ENCODE data around the gene HNF1A. TPM values are rescaled to one million over a fixed set of nuclear protein-coding genes. Genes with fewer than 3 reads are reported as not detected.

Gene HNF1A
- total and polyA plus RNA-seq, 3 experiments from 2014 or later, result not detected

- Histone ChIP-seq H3K4me3 (ENCODE audit: low read length) (no peak overlapping the region), H3K4me1 (ENCODE audit: insufficient read depth, low read length) (peaks cover 6% of the 10 kb centered on the region), H3K9me3 (ENCODE audit: low read length) (no peaks in the 10 kb centered on the region), H3K27ac (ENCODE audit: low read depth, low read length) (no peak overlapping the region), H3K36me3 (ENCODE audit: insufficient read depth, low read length) (peaks cover 24% of the 10 kb centered on the region), H3K27me3 (ENCODE audit: insufficient read depth, low read length, poor library complexity, severe bottlenecking) (no peaks in the 10 kb centered on the region)
- Mint-ChIP-seq H3K9me3 (no peaks in the 10 kb centered on the region), H3K27me3 (no peaks in the 10 kb centered on the region), H3K4me1 (peaks cover 12 to 24% (median 22%) of the 10 kb centered on the region in 3 donors), H3K4me3 (no peak overlapping the region), H3K36me3 (peaks cover 7 to 71% (median 12%) of the 10 kb centered on the region in 3 donors), H3K27ac (peak overlapping the region in 2 of 8 donors; percentile 7 to 63)
- ChIA-PET CTCF (interaction anchor here (1.0 kb wide), 1 partner anchor 50 kb away, joined by 4 read pairs; no protein-coding TSS in a partner anchor), POLR2A (no interaction called here)
- no peak for DNase-seq
These were observed 32.5 kb downstream of the HNF1A start for GRCh38 chr12:121010860-121011259.

- H3K27me3 Mint-ChIP-seq, result no peaks in the 10 kb centered on the region
- peaks cover 11% of the 10 kb centered on the region for H3K4me1 ChIP-seq (ENCODE audit: insufficient read depth, low read length)
- no peaks in the 10 kb centered on the region for H3K9me3 ChIP-seq (ENCODE audit: low read length)
- no peaks in the 10 kb centered on the region for H3K9me3 Mint-ChIP-seq
- H3K4me1 Mint-ChIP-seq, result peaks cover 18 to 32% (median 30%) of the 10 kb centered on the region in 3 donors
- no peak overlapping the region for H3K4me3 ChIP-seq (ENCODE audit: low read length)
- H3K27ac Mint-ChIP-seq, result peak overlapping the region in 1 of 8 donors; percentile 19
- H3K36me3 Mint-ChIP-seq, result peaks cover 6 to 68% (median 12%) of the 10 kb centered on the region in 3 donors
- no peak overlapping the region for H3K27ac ChIP-seq (ENCODE audit: low read depth, low read length)
- H3K4me3 Mint-ChIP-seq, result peak overlapping the region in 1 of 7 donors; percentile 61
- ChIA-PET CTCF (no interaction called here), POLR2A (no interaction called here)
- peaks cover 24% of the 10 kb centered on the region for H3K36me3 ChIP-seq (ENCODE audit: insufficient read depth, low read length)
- DNase-seq, result no peak
- no peaks in the 10 kb centered on the region for H3K27me3 ChIP-seq (ENCODE audit: insufficient read depth, low read length, poor library complexity, severe bottlenecking)
These were observed 33.5 kb downstream of the HNF1A start for GRCh38 chr12:121011820-121012219.

GRCh38 chr12:121013715-121014114, 35.4 kb downstream of the HNF1A start:
- peaks cover 11% of the 10 kb centered on the region for H3K4me1 ChIP-seq (ENCODE audit: insufficient read depth, low read length)
- H3K27me3 Mint-ChIP-seq, result no peaks in the 10 kb centered on the region
- H3K36me3 ChIP-seq (ENCODE audit: insufficient read depth, low read length), result peaks cover 19% of the 10 kb centered on the region
- ChIA-PET CTCF (interaction anchor here (0.6 to 2.6 kb wide), 3 partner anchors 46 to 1247 kb away, joined by 3 to 10 read pairs (median 4); no protein-coding TSS in a partner anchor), POLR2A (interaction anchor here (1.1 kb wide), 1 partner anchor 25 kb away, joined by 3 read pairs; the partner anchor contains the start of gene OASL)
- no peak overlapping the region for H3K27ac ChIP-seq (ENCODE audit: low read depth, low read length)
- H3K4me3 Mint-ChIP-seq, result peak overlapping the region in 3 of 7 donors; percentile 27 to 54 (median 27)
- H3K27ac Mint-ChIP-seq, result peak overlapping the region in 1 of 8 donors; percentile 70
- no peaks in the 10 kb centered on the region for H3K27me3 ChIP-seq (ENCODE audit: insufficient read depth, low read length, poor library complexity, severe bottlenecking)
- peaks cover 3 to 49% (median 12%) of the 10 kb centered on the region in 3 donors for H3K36me3 Mint-ChIP-seq
- no peaks in the 10 kb centered on the region for H3K9me3 ChIP-seq (ENCODE audit: low read length)
- DNase-seq, result no peak
- H3K4me3 ChIP-seq (ENCODE audit: low read length), result no peak overlapping the region
- H3K9me3 Mint-ChIP-seq, result no peaks in the 10 kb centered on the region
- H3K4me1 Mint-ChIP-seq, result peaks cover 21 to 32% (median 30%) of the 10 kb centered on the region in 3 donors

- peak; percentile 85 to 94 (median 85) for DNase-seq
- no peaks in the 10 kb centered on the region for H3K9me3 ChIP-seq (ENCODE audit: low read length)
- no peaks in the 10 kb centered on the region for H3K27me3 ChIP-seq (ENCODE audit: insufficient read depth, low read length, poor library complexity, severe bottlenecking)
- H3K4me3 Mint-ChIP-seq, result peak within 1 kb of the TSS; percentile 90 to 98 (median 96)
- H3K27ac ChIP-seq (ENCODE audit: low read depth, low read length), result peak within 1 kb of the TSS; percentile 69
- H3K4me3 ChIP-seq (ENCODE audit: low read length), result peak within 1 kb of the TSS; percentile 81
- ChIA-PET POLR2A (no interaction called here), CTCF (interaction anchor here (1.3 to 3.6 kb wide), 2 partner anchors 21 to 44 kb away, joined by 4 to 12 read pairs; no protein-coding TSS in a partner anchor)
- H3K36me3 Mint-ChIP-seq, result peaks cover 9 to 42% (median 9%) of the 10 kb centered on the region in 3 donors
- no peaks in the 10 kb centered on the region for H3K27me3 Mint-ChIP-seq
- H3K4me1 Mint-ChIP-seq, result peaks cover 21 to 32% (median 30%) of the 10 kb centered on the region in 3 donors
- H3K4me1 ChIP-seq (ENCODE audit: insufficient read depth, low read length), result peaks cover 11% of the 10 kb centered on the region
- peak within 1 kb of the TSS; percentile 76 to 100 (median 96) for H3K27ac Mint-ChIP-seq
- peaks cover 6% of the 10 kb centered on the region for H3K36me3 ChIP-seq (ENCODE audit: insufficient read depth, low read length)
- no peaks in the 10 kb centered on the region for H3K9me3 Mint-ChIP-seq
These were observed 37.8 kb downstream of the HNF1A start, which contains the start of gene C12orf43 for GRCh38 chr12:121015825-121016766. Gene C12orf43 (minus strand): TSS chr12:121016487. CDS start chr12:121016474, 13 bp downstream.

- ChIA-PET CTCF (interaction anchor here (3.6 kb wide), 1 partner anchor 42 kb away, joined by 12 read pairs; no protein-coding TSS in a partner anchor), POLR2A (no interaction called here)
- peaks cover 0 to 39% (median 11%) of the 10 kb centered on the region in 3 donors for H3K36me3 Mint-ChIP-seq
- H3K27ac Mint-ChIP-seq, result peak overlapping the region in 1 of 8 donors; percentile 24
- H3K9me3 Mint-ChIP-seq, result no peaks in the 10 kb centered on the region
- Histone ChIP-seq H3K36me3 (ENCODE audit: insufficient read depth, low read length) (no peaks in the 10 kb centered on the region), H3K27me3 (ENCODE audit: insufficient read depth, low read length, poor library complexity, severe bottlenecking) (no peaks in the 10 kb centered on the region), H3K9me3 (ENCODE audit: low read length) (no peaks in the 10 kb centered on the region), H3K4me3 (ENCODE audit: low read length) (no peak overlapping the region), H3K4me1 (ENCODE audit: insufficient read depth, low read length) (peaks cover 11% of the 10 kb centered on the region), H3K27ac (ENCODE audit: low read depth, low read length) (no peak overlapping the region)
- no peak overlapping the region for H3K4me3 Mint-ChIP-seq
- DNase-seq, result no peak
- H3K27me3 Mint-ChIP-seq, result no peaks in the 10 kb centered on the region
- H3K4me1 Mint-ChIP-seq, result peaks cover 19 to 29% (median 22%) of the 10 kb centered on the region in 3 donors
These were observed 39.7 kb downstream of the HNF1A start for GRCh38 chr12:121017966-121018491.

DNA sequence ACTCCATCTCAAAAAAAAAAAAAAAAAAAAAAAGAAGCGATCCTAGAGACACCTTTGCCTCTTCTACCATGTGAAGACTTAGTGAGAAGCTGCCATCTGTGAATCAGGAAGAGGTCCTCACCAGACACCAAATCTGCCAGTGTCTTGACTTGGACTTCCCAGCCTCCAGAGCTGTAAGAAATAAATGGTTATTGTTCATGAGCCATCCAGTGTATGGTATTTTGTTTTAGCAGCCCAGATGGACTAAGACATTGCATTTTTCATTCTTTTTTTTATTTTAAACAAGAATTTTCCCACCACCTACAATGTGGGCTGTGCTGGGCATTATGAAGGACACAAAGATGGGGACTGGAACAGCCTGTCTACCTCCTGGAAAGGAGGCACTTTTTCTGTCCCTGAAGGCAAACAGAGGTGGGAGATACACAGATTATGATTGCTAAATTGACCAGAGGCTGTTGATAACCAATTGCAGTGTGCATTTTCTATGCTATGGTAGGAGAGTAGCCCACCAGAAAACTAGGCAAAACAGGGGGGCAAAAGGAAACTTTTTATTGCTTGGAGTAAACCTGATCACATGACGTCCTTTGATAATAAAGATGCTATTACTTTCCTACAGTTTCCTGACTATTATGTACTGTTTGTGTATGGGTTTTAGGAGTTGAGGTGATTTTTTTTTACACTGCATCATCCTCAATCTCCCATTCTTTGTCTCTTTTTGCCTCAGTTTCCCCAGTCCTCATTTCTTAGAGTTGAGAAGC, 40.7 kb downstream of the HNF1A start:
- H3K36me3 Mint-ChIP-seq, result peaks cover 0 to 42% (median 12%) of the 10 kb centered on the region in 3 donors
- DNase-seq, result no peak
- H3K27me3 Mint-ChIP-seq, result no peaks in the 10 kb centered on the region
- Histone ChIP-seq H3K27me3 (ENCODE audit: insufficient read depth, low read length, poor library complexity, severe bottlenecking) (no peaks in the 10 kb centered on the region), H3K9me3 (ENCODE audit: low read length) (no peaks in the 10 kb centered on the region), H3K4me1 (ENCODE audit: insufficient read depth, low read length) (peaks cover 11% of the 10 kb centered on the region), H3K36me3 (ENCODE audit: insufficient read depth, low read length) (no peaks in the 10 kb centered on the region), H3K4me3 (ENCODE audit: low read length) (no peak overlapping the region), H3K27ac (ENCODE audit: low read depth, low read length) (no peak overlapping the region)
- H3K9me3 Mint-ChIP-seq, result no peaks in the 10 kb centered on the region
- no peak overlapping the region for H3K4me3 Mint-ChIP-seq
- H3K27ac Mint-ChIP-seq, result no peak overlapping the region
- ChIA-PET CTCF (interaction anchor here (3.6 kb wide), 1 partner anchor 41 kb away, joined by 12 read pairs; no protein-coding TSS in a partner anchor), POLR2A (no interaction called here)
- H3K4me1 Mint-ChIP-seq, result peaks cover 19 to 21% (median 20%) of the 10 kb centered on the region in 3 donors

- Histone ChIP-seq H3K27me3 (ENCODE audit: insufficient read depth, low read length, poor library complexity, severe bottlenecking) (no peaks in the 10 kb centered on the region), H3K27ac (ENCODE audit: low read depth, low read length) (no peak overlapping the region), H3K9me3 (ENCODE audit: low read length) (no peaks in the 10 kb centered on the region), H3K4me3 (ENCODE audit: low read length) (no peak overlapping the region), H3K36me3 (ENCODE audit: insufficient read depth, low read length) (peaks cover 10% of the 10 kb centered on the region), H3K4me1 (ENCODE audit: insufficient read depth, low read length) (peaks cover under 1% of the 10 kb centered on the region)
- H3K36me3 Mint-ChIP-seq, result peaks cover 0 to 56% (median 19%) of the 10 kb centered on the region in 3 donors
- H3K27me3 Mint-ChIP-seq, result no peaks in the 10 kb centered on the region
- H3K9me3 Mint-ChIP-seq, result no peaks in the 10 kb centered on the region
- H3K4me1 Mint-ChIP-seq, result peaks cover 0 to 4% (median 3%) of the 10 kb centered on the region in 3 donors
- POLR2A ChIA-PET, result no interaction called here
- no peak overlapping the region for H3K4me3 Mint-ChIP-seq
- H3K27ac Mint-ChIP-seq, result no peak overlapping the region
- no peak for DNase-seq
- CTCF ChIA-PET, result no interaction called here
These were observed 43.4 kb downstream of the HNF1A start for GRCh38 chr12:121021754-121022153.
